Coronary artery (tissue), 2 donors: Measurements from ENCODE around the gene XYLB.
A peak's percentile ranks its signal among the peaks of the same experiment; 100 is the strongest.

Source experiments
- DNase-seq: peaks from one replicate; pipeline ENCODE4 v3.0.0-alpha.2; 2017; ENCODE audit warnings: low spot score
- H3K27ac ChIP-seq, 2 donors: fragments of 200-600 bp; sonication (generic); one replicate each; pipeline ENCODE4 v1.5.1; 2016 to 2019
- H3K4me3 ChIP-seq: fragments of 200-600 bp; sonication (generic); 2 replicates; pipeline ENCODE4 v1.5.1; 2016; ENCODE audit warnings: mild to moderate bottlenecking, moderate library complexity
- CTCF ChIP-seq: fragments of 200-600 bp; sonication (generic); IDR thresholded peaks from one replicate; pipeline ENCODE4 v1.5.1; 2019; ENCODE audit warnings: antibody characterized with exemption

Gene XYLB

GRCh38 chr3:38453075-38453912 is 106.7 kb downstream of the XYLB start, which contains the start of gene ACVR2B:
Gene ACVR2B, plus strand, starts transcription at chr3:38453890. Its CDS starts 433 bp downstream, at chr3:38454323.
- TF ChIP-seq CTCF, result no peak
- peak; percentile 86 for DNase-seq
- Histone ChIP-seq H3K27ac (peak within 1 kb of the TSS; percentile 64 to 90), H3K4me3 (peak within 1 kb of the TSS; percentile 77)

GRCh38 chr3:38453913-38454177 is 107.3 kb downstream of the XYLB start:
- peak overlapping the region; percentile 77 for H3K4me3 ChIP-seq
- DNase-seq, result no peak
- TF ChIP-seq CTCF, result no peak
- peak overlapping the region; percentile 64 to 90 for H3K27ac ChIP-seq

GRCh38 chr3:38454178-38454883 is 107.7 kb downstream of the XYLB start:
- no peak for DNase-seq
- H3K4me3 ChIP-seq, result peak overlapping the region; percentile 77
- peak overlapping the region; percentile 64 to 90 for H3K27ac ChIP-seq
- TF ChIP-seq CTCF, result no peak

- TF ChIP-seq CTCF, result no peak
- H3K4me3 ChIP-seq, result peak overlapping the region; percentile 77
- H3K27ac ChIP-seq, result peak overlapping the region; percentile 64 to 90
- DNase-seq, result peak; percentile 82
Measured at GRCh38 chr3:38454884-38455638, 108.5 kb downstream of the XYLB start.

- TF ChIP-seq CTCF, result no peak
- DNase-seq, result no peak
- H3K27ac ChIP-seq, result peak overlapping the region; percentile 64 to 90
Measured at GRCh38 chr3:38455639-38456430, 109.2 kb downstream of the XYLB start.

GRCh38 chr3:38457111-38458003 is 110.8 kb downstream of the XYLB start:
- no peak for DNase-seq
- Histone ChIP-seq H3K27ac (no peak overlapping the region), H3K4me3 (no peak overlapping the region)
- no peak for TF ChIP-seq CTCF

More at GRCh38 chr3:38455639-38456430, 109.2 kb downstream of the XYLB start:
- H3K4me3 ChIP-seq, result peak overlapping the region; percentile 77
